GM12875 (cell line): ENCODE data around the gene PTPN2.
"Not testable (repeated sequence)": the region's sequence is repeated elsewhere in the genome, so short reads cannot be mapped to it uniquely, and the experiment has no call there.

ENCODE experiments used
- H3K4me3 ChIP-seq: one replicate; pipeline ENCODE4 v1.5.1; 2011; ENCODE audit warnings: low read depth, low read length, control low read depth
- TF ChIP-seq, protein P1 (sequence below): IDR thresholded peaks from 2 replicates; pipeline ENCODE4 v1.5.1; 2011; ENCODE audit warnings: low read depth, mild to moderate bottlenecking, control low read depth, inconsistent platforms, low read length, moderate library complexity, borderline replicate concordance; ENCODE audit not compliant: insufficient read depth

The PTPN2 gene

DNA sequence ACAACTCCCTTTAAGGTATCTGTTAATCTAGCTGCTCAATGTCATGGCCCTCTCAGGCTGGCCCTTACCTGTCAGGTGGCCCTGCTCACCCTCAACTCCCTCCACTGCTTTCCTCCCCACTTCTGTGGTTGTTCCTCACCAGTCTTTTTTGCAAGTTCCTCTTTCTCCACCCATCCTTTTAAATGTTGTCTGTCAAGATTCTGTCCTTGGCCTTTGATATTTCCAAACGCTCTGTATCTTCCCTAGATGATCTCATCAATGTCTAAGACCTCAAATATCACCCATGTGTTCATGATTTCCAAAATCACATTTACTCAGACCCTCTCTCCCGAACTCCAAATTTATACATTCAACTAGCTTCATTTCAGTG lies 3.5 kb downstream of the PTPN2 start:
- TF ChIP-seq, protein P1, sequence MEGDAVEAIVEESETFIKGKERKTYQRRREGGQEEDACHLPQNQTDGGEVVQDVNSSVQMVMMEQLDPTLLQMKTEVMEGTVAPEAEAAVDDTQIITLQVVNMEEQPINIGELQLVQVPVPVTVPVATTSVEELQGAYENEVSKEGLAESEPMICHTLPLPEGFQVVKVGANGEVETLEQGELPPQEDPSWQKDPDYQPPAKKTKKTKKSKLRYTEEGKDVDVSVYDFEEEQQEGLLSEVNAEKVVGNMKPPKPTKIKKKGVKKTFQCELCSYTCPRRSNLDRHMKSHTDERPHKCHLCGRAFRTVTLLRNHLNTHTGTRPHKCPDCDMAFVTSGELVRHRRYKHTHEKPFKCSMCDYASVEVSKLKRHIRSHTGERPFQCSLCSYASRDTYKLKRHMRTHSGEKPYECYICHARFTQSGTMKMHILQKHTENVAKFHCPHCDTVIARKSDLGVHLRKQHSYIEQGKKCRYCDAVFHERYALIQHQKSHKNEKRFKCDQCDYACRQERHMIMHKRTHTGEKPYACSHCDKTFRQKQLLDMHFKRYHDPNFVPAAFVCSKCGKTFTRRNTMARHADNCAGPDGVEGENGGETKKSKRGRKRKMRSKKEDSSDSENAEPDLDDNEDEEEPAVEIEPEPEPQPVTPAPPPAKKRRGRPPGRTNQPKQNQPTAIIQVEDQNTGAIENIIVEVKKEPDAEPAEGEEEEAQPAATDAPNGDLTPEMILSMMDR: no peak
- H3K4me3 ChIP-seq: no peak overlapping the region

DNA sequence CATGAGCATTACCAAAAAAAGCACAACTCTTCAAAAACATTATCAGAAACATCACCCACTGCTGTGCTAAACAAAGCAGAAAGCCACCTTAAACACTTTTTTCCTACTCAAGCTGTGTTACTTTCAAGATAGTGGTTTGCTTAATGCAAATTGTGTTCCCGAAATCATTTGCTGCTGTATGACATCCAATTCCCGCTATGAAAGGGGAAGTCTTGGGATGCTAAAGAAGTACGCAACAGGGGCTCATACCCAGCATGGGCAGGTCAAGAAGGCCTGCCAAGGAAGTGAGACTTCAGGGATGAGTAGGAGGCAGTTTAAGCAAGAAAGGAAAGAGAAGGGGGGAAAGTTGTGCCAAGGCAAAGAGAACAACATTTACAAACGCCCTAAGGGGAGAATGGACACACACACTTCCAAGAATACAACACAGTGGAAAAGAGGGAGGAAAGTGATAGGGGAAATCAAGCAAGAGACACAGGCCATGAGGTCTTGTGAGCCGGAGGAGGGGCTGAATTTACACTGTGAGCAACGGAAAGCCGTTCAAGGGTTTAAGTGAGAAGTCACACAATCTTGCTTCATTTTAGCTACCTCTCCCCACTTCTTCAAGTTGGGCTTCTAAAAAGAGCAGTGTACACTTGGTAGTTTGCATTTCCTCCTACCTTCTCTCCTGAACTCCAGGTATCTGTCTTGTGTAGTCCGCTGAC lies 4.0 kb downstream of the PTPN2 start:
- TF ChIP-seq, protein P1: no peak
- peak overlapping the region; percentile 24 for H3K4me3 ChIP-seq

DNA sequence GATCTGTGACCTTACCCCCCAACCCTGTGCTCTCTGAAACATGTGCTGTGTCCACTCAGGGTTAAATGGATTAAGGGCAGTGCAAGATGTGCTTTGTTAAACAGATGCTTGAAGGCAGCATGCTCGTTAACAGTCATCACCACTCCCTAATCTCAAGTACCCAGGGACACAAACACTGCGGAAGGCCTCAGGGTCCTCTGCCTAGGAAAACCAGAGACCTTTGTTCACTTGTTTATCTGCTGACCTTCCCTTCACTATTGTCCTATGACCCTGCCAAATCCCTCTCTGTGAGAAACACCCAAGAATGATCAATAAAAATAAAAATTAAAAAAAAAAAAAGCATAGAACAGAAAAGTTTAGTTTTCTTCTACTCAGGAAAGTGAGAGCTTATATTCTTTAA lies 9.0 kb downstream of the PTPN2 start:
- not testable (repeated sequence) for H3K4me3 ChIP-seq

DNA sequence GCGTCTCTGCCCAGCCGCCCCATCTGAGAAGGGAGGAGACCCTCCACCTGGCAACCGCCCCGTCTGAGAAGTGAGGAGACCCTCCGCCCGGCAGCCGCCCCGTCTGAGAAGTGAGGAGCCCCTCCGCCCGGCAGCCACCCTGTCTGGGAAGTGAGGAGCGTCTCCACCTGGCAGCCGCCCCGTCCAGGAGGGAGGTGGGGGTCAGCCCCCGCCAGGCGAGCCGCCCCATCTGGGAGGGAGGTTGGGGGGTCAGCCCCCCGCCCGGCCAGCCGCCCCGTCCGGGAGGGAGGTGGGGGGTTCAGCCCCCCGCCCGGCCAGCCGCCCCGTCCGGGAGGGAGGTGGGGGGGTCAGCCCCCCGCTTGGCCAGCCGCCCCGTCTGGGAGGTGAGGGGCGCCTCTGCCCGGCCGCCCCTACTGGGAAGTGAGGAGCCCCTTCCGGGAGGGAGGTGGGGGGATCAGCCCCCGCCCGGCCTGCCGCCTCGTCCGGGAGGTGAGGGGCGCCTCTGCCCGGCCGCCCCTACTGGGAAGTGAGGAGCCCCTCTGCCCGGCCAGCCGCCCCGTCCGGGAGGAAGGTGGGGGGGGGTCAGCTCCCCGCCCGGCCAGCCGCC lies 10.0 kb downstream of the PTPN2 start:
- H3K4me3 ChIP-seq: not testable (repeated sequence)

DNA sequence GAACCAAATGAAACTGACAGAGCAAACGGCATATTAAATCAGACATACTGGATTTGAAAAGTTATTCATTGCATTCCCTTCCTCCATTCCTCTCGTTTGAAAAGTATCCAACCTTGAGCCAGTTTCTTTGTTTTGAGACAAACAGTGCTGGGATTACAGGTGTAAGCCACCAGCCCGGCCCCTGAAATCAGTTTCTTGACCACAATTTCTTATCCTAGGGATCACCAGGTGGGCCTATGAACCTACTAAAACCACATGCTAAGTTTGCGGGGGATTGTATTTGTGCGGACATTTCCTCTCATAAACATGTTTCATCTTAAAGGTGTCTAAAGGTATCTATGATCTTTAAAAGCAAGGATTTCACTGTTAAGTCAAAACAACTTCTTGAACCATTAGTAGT lies 11.6 kb downstream of the PTPN2 start:
- TF ChIP-seq, protein P1: no peak
- no peak overlapping the region for H3K4me3 ChIP-seq

DNA sequence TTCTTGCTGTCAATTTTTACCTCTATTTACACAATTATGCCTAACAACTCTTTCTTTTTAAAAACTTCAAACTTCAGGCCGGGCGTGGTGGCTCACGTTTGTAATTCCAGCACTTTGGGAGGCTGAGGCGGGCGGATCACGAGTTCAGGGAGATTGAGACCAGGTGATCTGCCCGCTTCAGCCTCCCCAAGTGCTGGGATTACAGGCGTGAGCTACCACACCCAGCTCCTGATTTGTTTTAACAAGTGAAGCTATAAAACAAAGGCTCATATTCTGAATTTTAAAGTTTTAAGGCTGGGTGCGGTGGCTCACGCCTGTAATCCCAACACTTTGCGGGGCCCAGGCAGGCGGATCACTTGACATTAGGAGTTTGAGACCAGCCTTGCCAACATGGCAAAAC lies 15.5 kb downstream of the PTPN2 start:
- TF ChIP-seq, protein P1: no peak
- no peak overlapping the region for H3K4me3 ChIP-seq

DNA sequence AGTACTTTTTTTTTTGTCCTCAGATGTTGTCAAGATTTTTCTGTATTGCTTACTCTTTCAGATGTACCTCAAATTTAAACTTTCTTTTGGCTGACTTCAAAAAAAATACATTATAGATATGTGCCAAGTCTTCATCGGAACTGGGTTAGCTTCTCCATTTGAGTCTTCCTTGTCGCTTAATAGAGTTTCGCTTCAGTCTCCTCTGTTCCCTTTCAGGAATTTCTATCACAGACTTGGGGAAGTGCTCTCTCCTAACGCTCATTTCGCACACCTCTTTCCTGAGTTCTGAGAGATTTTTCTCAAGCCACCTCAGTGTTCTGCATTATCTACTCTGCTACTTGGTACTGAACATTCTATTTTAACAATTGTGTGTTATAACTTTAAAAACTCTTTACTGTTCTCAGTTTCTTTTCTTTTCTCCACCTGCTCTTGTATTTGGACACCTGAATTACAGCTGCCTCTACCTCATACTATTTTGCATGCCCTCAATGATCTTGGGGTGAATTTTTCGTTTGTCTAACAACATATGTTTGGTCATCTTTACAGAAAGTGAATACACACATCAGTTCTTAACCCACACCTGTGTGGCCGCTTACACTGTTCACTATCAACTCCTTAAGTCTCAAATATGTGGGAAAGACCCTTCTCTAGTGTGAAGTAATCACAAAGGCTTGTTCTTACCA lies 16.5 kb downstream of the PTPN2 start:
- H3K4me3 ChIP-seq: no peak overlapping the region
- TF ChIP-seq, protein P1: no peak

DNA sequence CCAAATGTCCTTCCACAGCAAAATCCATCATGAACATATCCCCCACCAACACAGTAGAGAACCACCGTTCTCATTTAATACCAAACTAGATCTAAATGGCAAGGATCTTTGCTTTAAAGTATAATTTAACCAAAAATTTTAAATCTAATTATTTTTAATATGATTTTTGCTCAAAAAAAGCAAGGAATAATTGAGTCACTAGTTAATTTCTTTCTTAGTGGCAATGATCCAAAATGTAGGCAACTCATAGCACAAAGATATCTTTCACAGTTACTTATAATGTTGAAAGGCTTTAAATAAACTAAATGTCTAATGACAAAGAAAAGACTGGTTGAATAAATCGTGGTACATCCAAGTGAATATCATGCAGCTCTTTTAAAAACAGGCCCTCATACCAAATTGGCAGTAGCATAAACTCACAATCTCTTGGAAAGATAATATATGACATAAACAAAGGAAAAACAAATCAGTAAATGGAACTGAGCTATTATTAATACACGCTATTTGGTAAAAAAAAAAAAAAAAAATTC lies 20.3 kb downstream of the PTPN2 start:
- TF ChIP-seq, protein P1: no peak
- no peak overlapping the region for H3K4me3 ChIP-seq
